Middle frontal gyrus (tissue), 1 donor: ENCODE results near the gene DDOST.

ENCODE experiments used
- DNase-seq: peaks from one replicate; pipeline ENCODE4 v3.0.0-alpha.2; 2015; ENCODE audit warnings: low spot score; ENCODE audit errors: extremely low spot score

The DDOST gene

DNA sequence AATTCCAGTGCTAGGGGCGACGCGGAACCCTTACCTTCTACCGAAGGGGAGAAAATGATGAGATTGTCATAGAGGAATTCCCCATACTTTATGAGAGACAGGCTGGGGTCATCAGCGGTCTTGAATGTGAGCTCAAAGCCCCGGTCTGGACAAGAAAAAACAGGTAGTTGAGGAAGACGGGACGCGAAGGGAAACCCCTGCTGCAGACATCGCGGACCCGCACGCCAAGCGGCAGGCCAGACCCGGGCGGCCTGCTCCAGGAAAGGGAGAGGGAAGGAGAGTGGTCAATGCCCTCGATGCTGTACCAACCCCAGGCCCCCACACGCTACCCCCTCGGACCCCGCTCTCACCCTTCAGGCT is 342 bp downstream of the DDOST start:
- DNase-seq: no peak

DNA sequence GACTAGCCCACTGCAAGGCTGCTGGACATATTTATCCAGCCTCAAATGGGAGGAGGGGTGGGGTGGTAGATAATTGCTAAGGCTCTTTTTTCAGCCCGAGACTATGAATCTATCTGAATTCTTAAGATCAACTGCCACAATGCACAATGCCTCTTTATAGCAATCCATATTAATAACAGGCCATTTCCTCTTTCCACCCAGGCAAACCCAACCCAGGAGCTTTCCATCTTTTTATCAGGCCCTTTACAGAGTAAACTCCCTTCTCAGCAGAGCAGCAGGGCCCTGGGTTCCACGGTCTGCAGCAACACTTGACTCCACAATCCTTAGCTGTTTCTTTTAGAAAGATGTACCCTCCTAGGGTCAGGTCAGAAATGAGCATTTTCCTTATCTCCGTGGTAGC is 806 bp downstream of the DDOST start:
- no peak for DNase-seq

DNA sequence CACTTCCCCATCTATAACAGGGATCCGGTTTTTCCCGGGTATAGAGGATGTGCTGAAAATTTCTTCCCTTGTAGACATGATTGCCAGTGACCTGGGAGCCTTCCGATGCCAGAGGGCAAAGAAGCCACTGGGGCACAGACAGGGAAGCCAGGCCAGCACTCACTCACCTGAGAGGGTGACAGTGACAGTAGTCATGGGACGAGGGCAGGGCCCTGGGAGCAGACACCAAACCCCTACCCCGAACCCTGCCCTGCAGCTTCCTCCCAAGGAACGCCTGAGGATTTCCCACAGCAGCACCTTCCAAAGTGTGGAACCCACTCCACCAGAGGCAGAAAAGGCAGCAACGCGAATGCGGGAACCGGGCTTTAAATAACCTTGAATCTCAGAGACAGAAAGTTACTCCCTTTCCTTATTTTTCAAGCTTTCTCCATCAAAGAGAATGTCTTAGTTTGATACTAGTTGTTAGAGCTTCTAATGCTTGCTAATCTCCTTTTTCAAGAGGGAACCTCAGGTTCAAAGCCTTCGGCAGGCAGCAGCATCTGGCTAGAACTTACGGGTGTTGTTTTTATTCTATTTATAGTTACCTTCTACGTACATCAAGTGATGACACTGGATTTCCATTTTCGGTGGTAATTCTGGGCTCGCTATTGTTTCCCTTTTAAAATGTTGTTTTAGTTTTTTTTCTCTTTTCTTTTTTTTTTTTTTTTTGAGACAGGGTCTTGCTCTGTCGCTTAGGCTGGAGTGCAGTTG is 2.8 kb downstream of the DDOST start:
- DNase-seq: no peak

DNA sequence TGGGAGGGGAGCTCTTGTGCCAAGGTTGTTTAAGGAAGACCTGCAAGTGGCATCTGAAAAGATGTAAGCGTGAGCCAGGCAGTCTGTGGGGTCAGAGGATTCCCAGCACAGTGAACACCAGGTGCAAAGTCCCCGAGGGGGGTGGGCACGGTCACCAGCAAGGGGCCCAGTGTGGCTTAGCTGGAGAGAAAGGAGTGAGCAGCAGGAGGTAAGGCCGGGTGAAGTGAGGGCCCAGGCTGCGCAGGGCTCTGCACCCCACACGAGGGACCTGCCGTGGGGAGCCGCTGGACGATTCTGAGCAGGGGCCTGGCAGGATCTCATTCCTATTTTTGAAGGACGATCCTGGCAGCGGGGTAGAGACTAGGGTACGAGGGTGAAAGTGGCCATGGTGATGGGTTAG is 4.1 kb downstream of the DDOST start:
- DNase-seq: no peak

DNA sequence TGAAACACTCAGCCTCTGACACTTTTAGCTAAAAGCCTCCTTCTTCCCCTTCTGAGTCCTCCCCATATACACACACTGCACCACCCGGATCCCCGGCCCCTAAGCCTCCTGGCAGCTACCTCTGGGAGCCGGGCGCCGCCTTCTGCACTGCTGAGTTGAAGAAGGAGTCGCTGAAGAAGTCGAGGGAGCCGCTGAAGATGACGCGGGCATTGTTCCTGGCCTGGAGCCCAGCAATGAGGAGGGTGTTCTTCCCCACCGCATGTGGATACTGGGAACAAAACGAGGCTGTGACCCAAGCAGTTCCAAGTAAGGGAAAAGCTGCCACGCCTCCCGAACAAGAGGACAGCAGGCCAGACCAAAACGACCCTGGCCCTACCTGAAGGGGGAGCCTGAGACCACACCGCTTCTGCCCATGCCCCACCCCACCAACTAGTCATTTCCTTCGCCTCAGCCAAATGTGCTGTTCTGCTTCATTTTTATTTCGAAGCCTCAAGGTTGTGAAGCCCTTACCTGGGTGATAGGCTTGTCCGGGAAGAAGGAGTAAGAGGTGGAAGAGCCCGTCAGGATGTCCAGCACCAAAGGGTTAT is 7.0 kb downstream of the DDOST start:
- DNase-seq: peak; percentile 5

DNA sequence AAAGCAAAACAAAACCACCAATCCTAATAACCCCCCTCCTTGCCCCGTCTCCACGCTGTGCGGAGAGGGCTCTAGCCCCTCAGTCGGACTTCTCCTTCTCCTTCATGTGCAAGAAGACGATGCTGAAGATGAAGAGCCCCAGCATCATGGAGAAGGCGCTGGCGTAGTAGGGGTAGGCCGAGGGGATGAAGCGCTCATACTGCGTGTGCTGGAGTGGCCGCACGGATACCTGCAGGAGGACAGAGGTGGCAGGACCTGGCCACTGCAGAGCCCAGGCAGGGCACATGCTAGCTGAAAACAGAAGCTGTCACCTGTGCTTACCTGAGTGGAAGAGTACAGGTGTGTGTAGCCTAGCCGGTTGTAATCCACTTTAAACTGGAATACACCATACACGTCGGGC is 8.9 kb downstream of the DDOST start:
- no peak for DNase-seq

DNA sequence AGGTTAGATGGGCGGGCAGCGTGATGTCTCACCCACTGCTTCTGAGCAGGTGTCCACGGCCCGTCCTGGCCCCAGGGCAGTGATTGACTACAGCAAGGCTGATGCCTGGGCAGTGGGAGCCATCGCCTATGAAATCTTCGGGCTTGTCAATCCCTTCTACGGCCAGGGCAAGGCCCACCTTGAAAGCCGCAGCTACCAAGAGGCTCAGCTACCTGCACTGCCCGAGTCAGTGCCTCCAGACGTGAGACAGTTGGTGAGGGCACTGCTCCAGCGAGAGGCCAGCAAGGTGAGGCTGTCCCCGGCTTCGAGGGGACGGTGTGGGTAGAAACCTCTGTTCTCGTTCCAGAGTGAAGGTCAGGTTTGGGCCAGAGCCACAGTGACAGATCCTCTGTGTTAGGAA is 12.2 kb downstream of the DDOST start:
- no peak for DNase-seq

DNA sequence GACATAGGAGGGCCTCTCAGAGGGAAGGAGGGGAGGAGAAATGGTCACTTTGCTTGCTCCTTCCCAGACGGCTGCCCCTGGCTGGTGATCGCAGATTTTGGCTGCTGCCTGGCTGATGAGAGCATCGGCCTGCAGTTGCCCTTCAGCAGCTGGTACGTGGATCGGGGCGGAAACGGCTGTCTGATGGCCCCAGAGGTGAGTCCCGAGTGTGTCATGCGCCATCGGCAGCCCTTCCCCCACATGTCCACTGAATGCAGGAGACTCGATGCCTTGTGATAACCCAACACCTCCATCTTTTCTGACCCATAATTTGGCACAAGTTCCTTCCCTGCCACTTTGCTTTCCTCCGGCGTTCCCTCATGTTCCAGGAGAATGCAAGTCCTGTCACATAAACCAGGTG is 12.7 kb downstream of the DDOST start:
- no peak for DNase-seq

DNA sequence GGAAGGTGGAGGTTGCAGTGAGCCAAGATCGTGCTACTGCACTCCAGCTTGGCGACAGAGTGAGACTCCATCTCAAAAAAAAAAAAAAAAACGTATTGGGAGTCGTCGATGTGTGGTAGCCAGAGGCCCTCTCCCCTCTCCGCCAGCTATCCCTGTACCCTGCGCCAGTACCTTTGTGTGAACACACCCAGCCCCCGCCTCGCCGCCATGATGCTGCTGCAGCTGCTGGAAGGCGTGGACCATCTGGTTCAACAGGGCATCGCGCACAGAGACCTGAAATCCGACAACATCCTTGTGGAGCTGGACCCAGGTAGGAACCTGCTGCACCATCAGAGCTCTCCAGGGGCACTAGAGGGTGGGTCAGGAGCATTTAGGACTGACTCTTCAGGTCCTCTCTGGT is 15.8 kb downstream of the DDOST start:
- DNase-seq: no peak

DNA sequence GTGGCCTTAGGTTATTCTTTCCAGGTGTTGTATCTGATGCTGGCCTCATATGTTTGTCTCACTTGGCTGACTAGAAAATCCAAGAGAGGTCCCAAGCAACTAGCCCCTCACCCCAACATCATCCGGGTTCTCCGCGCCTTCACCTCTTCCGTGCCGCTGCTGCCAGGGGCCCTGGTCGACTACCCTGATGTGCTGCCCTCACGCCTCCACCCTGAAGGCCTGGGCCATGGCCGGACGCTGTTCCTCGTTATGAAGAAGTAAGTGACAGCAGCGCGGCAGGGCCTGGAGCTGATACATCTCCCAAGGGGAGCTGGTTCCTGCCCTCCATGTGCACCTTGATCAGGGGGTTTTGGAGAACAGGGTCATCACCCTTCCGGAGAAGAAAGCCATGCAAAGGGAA is 16.8 kb downstream of the DDOST start:
- no peak for DNase-seq

DNA sequence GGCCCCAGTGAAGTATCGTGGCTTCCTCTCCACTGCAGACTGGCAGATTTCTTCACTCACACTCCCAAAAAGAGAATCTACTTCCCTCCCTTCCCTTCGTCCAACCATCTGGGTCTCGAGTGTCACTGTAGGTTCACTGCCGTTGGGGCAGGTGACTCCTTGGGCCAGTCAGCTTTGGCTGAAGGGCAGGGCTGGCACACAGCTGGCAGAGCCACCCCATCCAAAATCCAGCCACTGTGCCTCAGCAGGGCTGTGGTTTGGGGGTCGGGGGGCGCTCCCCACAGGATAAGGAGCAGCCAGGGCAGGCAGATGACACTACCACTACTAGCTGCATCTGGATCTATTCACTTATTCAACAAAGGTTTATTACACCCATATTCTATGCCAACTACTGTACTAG is 18.1 kb downstream of the DDOST start:
- no peak for DNase-seq

DNA sequence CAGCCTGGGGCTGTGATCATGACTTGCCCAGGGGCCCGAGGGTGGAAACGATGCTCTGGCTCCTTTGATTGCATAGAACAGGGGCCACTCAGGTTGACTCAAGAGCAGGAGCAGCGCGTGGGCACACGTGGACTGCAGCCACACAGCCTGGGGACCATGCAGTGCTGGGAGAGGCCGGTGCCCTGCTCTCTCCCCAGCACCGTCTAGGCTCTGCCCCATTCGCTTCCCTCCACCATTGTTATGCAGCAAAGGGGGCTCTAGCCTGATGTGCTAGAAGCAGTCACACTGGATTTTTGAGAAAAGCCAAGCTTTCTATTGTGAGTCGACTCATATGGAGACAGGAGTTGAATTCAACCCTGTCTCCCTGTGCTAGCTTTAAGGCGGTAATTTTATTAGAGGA is 19.2 kb downstream of the DDOST start:
- DNase-seq: no peak

DNA sequence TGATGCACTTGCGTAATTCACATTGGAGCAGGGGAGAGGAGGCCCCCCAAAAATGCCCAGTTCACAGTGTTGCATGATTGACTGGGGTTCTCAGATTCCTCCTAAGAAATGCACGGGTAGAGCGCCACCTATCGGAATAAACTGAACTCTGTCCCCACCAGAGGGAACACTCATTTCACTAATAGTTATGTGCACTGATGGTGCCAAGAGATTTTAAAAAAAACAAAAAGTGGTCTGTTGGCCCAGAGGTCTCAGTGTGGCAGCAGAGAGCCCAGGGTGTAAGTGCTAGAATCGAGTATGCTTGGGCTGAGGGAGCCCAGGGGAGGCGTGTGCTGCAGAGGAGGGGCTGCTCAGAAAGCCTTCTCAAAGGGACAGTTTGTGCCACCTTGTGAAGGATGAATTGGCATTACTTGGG is 21.0 kb downstream of the DDOST start:
- DNase-seq: peak; percentile 37

DNA sequence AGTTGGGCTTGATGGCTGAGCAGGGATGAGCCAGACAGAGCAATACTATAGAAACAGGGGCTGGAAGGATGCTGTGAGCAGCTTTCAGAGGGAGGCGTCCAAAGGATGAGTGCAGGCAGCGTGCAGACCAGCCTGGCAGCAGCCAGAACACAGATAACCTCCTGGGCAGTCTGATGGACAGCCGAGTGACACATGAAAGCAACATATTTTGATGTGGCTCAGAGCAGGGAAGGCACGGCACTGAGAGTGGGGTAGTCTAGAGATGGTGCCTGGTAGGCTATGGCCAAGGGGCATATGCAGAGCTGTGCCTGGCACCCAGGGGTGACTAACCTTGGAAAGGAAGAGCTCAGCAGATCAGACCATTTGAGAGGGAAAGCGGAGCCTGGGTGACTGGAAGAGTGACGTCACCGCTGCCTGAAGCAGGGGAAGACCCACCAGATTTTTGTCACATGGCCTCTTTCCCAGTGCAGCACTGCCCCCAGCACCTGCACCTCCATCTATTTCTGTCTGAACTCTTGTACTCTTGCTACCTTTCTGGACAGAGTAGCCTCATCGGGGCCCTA is 24.3 kb downstream of the DDOST start:
- no peak for DNase-seq

DNA sequence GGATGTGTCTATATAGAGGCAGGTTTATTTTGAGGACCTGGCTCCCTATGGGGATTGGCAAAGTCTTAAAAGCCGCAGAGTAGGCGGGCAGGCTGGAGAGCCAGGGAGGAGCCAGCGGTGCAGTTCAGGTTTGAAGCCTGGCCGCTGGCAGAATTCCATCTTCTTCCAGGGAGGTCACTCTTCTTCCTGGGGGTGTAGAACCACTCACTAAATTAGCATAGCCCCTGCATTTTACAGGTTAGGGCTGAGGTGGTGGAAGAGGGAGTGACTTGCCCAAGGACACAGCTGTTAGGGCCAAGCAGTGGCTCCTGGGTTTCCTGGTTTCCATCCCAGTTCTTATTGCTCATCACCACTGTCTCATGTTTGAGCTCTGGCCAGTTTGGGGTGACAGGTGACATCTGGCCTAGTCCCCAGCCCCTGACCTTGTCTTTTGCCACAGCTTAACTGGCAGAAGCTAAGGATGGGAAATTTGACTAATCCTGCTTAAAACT is 26.5 kb downstream of the DDOST start:
- DNase-seq: no peak

DNA sequence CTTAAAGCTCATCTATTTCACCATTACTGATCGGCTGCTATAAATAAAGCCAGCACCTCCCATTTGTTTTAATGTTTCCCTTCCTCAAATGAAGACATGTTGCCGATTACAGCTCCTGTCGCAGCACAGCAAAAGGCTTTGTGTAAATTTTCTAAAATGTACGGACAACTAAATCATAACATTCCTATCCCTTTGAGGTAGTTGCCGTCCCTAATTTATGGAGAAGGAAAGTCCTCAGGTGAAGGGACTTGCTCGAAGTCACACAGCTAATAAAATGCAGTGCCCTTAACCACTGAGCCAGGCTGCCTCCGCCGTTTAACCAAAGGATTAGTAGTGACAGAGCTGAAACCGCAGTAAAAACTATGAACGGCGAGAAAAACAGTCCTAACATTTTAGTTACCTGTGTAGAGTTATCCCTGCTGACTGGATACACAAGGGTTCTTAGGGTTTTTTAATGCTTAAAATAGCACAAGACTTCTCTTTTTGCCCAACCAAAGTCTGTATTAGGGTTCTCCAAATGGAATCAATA is 27.0 kb downstream of the DDOST start:
- DNase-seq: no peak

DNA sequence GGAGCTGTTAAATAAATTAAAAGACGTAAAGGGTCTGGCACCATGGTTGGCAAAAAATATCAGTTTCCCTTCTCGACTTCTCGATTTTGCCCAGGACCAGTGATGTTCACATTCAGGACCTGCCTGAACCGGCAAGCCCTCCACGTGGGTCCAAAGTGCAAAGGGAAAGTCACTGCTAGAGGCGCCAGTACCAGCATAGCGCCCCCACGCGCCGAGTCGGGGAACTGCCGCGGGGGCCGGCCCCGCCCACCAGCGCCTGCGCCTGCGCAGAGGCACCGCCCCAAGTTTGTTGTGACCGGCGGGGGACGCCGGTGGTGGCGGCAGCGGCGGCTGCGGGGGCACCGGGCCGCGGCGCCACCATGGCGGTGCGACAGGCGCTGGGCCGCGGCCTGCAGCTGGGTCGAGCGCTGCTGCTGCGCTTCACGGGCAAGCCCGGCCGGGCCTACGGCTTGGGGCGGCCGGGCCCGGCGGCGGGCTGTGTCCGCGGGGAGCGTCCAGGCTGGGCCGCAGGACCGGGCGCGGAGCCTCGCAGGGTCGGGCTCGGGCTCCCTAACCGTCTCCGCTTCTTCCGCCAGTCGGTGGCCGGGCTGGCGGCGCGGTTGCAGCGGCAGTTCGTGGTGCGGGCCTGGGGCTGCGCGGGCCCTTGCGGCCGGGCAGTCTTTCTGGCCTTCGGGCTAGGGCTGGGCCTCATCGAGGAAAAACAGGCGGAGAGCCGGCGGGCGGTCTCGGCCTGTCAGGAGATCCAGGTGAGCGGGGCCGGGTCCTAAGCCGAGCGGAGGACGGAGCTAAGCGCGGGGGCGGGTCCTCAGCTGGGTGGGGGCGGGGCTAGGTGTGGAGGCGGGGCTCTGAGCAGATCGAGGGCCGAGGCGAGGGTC is 27.7 kb downstream of the DDOST start, which contains the start of gene PINK1:
TSS of gene PINK1 (plus strand) at position 269 of the 875 bp plus-strand sequence. CDS start at position 360, 91 bp downstream.
- DNase-seq: peak; percentile 58

DNA sequence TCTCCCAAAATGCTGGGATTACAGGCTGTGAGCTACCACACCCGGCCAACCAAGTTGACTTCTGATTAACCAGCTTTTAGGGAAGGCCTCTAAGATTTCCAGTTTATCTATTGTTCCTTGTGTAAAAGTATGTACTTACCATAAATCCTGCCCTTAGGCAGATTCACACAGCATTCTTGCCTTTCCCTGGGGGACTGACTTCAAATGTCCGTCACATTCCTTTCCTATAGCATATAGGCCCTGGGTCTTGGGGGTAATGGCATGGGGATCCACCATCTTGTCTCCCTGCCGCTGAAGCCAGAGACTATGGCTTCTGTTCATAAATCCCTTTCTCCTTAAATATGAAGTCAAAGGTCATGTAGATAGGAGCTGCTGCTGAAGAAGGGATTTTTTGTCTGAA is 28.8 kb downstream of the DDOST start:
- DNase-seq: no peak

DNA sequence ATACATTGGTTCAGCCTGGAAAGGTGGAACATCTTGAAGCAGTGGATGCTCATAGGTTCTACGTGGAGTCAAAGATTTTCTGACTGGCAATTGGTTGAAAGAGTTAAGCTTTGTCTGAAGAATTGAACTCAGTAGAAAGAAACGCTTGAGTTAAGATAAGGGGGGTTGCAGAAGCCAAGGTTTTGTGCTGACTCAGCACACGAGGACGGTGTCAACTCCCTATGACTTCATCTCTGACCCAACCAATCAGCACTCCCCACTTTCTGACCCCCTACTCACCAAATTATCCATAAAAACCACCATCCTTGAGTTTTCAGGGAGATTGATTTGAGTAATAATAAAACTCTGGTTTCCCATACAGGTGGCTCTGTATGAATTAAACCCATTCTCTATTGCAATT is 30.4 kb downstream of the DDOST start:
- no peak for DNase-seq

DNA sequence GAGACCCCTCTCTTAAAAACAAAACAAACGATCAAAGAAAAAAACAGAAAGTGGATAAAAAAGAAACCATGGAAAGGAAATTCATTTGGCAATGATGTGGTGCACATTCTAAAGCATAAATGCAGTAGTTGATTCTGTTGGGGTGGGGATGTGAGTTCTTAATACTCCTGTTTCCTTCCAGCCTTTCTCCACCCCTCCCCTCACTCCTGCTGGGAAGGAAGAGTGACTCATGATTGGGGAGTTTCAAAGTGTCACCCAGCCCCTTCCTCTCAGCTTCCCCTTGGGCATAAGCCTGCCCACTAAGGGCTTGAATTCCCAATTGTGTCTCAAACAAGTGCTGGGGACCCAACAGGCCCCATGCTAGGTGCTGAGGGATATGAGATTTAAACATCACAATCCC is 34.6 kb downstream of the DDOST start:
- no peak for DNase-seq

DNA sequence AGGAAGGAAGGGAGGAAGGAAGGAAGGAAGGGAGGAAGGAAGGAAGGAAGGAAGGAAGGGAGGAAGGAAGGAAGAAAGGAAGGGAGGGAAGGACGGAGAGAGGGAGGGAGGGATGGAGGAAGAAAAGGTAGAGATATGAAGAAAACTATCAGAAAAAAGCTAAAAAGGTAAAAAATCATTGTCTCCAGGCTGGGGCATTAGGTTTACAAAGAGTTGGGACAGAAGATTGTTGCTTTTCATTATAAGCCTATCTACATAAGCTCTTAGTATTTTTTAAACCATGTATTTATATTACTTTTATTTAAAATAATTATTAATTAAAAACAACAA is 35.1 kb downstream of the DDOST start:
- no peak for DNase-seq
